PC-3 (cell line): ENCODE data around the gene ST6GALNAC5. TPM values are rescaled to one million over a fixed set of nuclear protein-coding genes. Genes with fewer than 3 reads are reported as not detected.

Experiments
- ATAC-seq: fragments of 200-7000 bp; cut with Tn5 transposase; 2 replicates; pipeline ENCODE4 v1.9.1; 2020; ENCODE audit warnings: mild to moderate bottlenecking, moderate library complexity
- BruUV-seq: library from RNA; stranded (reverse); fragments of 400-500 nt; replicated peaks from 2 replicates; lab custom pipeline; 2021; lab: Mats Ljungman, UMichigan
- CTCF ChIA-PET: fragments of 300-600 bp; sonication (Branson Sonifier 250); formaldehyde crosslinking; loops from one replicate; lab custom pipeline; 2022; ENCODE audit warnings: antibody characterized with exemption; lab: Charles Lee
- POLR2A ChIA-PET: fragments of 300-600 bp; sonication (Branson Sonifier 250); formaldehyde crosslinking; loops from one replicate; lab custom pipeline; 2022; ENCODE audit warnings: antibody characterized with exemption; ENCODE audit not compliant: unreplicated experiment; lab: Charles Lee
- DNase-seq: peaks from one replicate; pipeline ENCODE4 v3.0.0-alpha.2; 2015
- H2AFZ ChIP-seq: fragments of 300-600 bp; sonication (generic); 2 replicates; pipeline ENCODE4 v1.6.0; 2016; ENCODE audit warnings: antibody characterized with exemption, low read length
- H3F3A ChIP-seq: fragments of 300-600 bp; sonication (generic); one replicate; pipeline ENCODE4 v1.6.0; 2017; ENCODE audit warnings: antibody characterized with exemption, low read length, control low read depth, mild to moderate bottlenecking; ENCODE audit not compliant: unreplicated experiment
- H3K27ac ChIP-seq: fragments of 300-600 bp; sonication (generic); 2 replicates; pipeline ENCODE4 v1.5.1; 2016; ENCODE audit warnings: mild to moderate bottlenecking, low read length
- H3K27me3 ChIP-seq: fragments of 300-600 bp; sonication (generic); 2 replicates; pipeline ENCODE4 v1.6.1; 2016; ENCODE audit warnings: low read length, mixed read lengths
- H3K36me3 ChIP-seq: fragments of 300-600 bp; sonication (generic); 2 replicates; pipeline ENCODE4 v1.6.1; 2016; ENCODE audit warnings: low read depth, mixed run types, low read length, mixed read lengths
- H3K4me1 ChIP-seq: fragments of 300-600 bp; sonication (generic); 2 replicates; pipeline ENCODE4 v1.5.1; 2016; ENCODE audit warnings: low read length; ENCODE audit not compliant: insufficient read depth
- H3K4me2 ChIP-seq: fragments of 300-600 bp; sonication (generic); 2 replicates; pipeline ENCODE4 v1.6.0; 2016; ENCODE audit warnings: low read length
- H3K4me3 ChIP-seq: fragments of 300-600 bp; sonication (generic); 2 replicates; pipeline ENCODE4 v1.5.1; 2016; ENCODE audit warnings: mild to moderate bottlenecking, low read length, mixed read lengths
- H3K79me2 ChIP-seq: fragments of 300-600 bp; sonication (generic); 2 replicates; pipeline ENCODE4 v1.6.1; 2017; ENCODE audit warnings: low read length, mixed read lengths
- H3K9ac ChIP-seq: fragments of 300-600 bp; sonication (generic); 2 replicates; pipeline ENCODE4 v1.6.0; 2016; ENCODE audit warnings: mild to moderate bottlenecking, low read length
- H3K9me2 ChIP-seq: fragments of 300-600 bp; sonication (generic); replicated peaks from 2 replicates; pipeline ENCODE4 v1.6.1; 2016; ENCODE audit warnings: mixed run types, low read length, mixed read lengths
- H3K9me3 ChIP-seq: fragments of 300-600 bp; sonication (generic); 2 replicates; pipeline ENCODE4 v1.6.1; 2016; ENCODE audit warnings: low read length, mixed read lengths
- H4K20me1 ChIP-seq: fragments of 300-600 bp; sonication (generic); 2 replicates; pipeline ENCODE4 v1.6.1; 2016; ENCODE audit warnings: low read length, mixed read lengths
- EZH2 ChIP-seq: fragments of 300-600 bp; sonication (generic); IDR thresholded peaks from one replicate; pipeline ENCODE4 v1.6.1; 2017; ENCODE audit warnings: antibody characterized with exemption, mild to moderate bottlenecking, low read length; ENCODE audit not compliant: unreplicated experiment
- EZH2phosphoT487 ChIP-seq: fragments of 300-600 bp; sonication (generic); IDR thresholded peaks from 2 replicates; pipeline ENCODE4 v1.6.1; 2018; ENCODE audit warnings: mild to moderate bottlenecking, antibody characterized with exemption, low read length, borderline replicate concordance
- intact Hi-C: fragments of 100-400 bp; cut with micrococcal nuclease; formaldehyde crosslinking; loops from 2 replicates; pipeline ENCODE4 v1.9.0; 2023
- total RNA-seq: library from RNA; depleted of rRNA; stranded (reverse); fragments of >200 nt; gene quantifications from 2 replicates; pipeline ENCODE4 v1.2.3, GENCODE V29; 2014
- TF ChIP-seq, protein P1 (sequence below): fragments of 300-600 bp; sonication (generic); conservative IDR thresholded peaks from 2 replicates; pipeline ENCODE4 v1.5.1; 2017; ENCODE audit warnings: antibody characterized with exemption, low read depth, mild to moderate bottlenecking, low read length

ST6GALNAC5 gene
- total RNA-seq, 1 experiment from 2014 or later: 0.36 TPM

- Histone ChIP-seq H3F3A (no peaks in the 10 kb centered on the region), H3K4me1 (no peaks in the 10 kb centered on the region), H3K36me3 (no peaks in the 10 kb centered on the region), H3K4me2 (no peak overlapping the region), H3K9ac (no peak overlapping the region), H3K27me3 (no peaks in the 10 kb centered on the region), H2AFZ (no peak overlapping the region), H3K4me3 (no peak overlapping the region), H4K20me1 (no peaks in the 10 kb centered on the region), H3K27ac (no peak overlapping the region), H3K9me3 (no peaks in the 10 kb centered on the region), H3K79me2 (no peaks in the 10 kb centered on the region), H3K9me2 (no peaks in the 10 kb centered on the region)
- ATAC-seq (no peak), DNase-seq (no peak)
- BruUV-seq: no TSS peak
- ChIA-PET CTCF (no interaction called here), POLR2A (no interaction called here)
- no peak for TF ChIP-seq EZH2phosphoT487
- TF ChIP-seq, protein P1, sequence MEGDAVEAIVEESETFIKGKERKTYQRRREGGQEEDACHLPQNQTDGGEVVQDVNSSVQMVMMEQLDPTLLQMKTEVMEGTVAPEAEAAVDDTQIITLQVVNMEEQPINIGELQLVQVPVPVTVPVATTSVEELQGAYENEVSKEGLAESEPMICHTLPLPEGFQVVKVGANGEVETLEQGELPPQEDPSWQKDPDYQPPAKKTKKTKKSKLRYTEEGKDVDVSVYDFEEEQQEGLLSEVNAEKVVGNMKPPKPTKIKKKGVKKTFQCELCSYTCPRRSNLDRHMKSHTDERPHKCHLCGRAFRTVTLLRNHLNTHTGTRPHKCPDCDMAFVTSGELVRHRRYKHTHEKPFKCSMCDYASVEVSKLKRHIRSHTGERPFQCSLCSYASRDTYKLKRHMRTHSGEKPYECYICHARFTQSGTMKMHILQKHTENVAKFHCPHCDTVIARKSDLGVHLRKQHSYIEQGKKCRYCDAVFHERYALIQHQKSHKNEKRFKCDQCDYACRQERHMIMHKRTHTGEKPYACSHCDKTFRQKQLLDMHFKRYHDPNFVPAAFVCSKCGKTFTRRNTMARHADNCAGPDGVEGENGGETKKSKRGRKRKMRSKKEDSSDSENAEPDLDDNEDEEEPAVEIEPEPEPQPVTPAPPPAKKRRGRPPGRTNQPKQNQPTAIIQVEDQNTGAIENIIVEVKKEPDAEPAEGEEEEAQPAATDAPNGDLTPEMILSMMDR: no peak
- no peak for TF ChIP-seq EZH2
- intact Hi-C loops: no loop called here
Measured at GRCh38 chr1:77010937-77011336, 143.7 kb downstream of the ST6GALNAC5 start.

GRCh38 chr1:77012066-77012465 lies 144.8 kb downstream of the ST6GALNAC5 start:
- ATAC-seq: no peak
- Histone ChIP-seq H3K27me3 (no peaks in the 10 kb centered on the region), H3K9ac (no peak overlapping the region), H3K9me3 (no peaks in the 10 kb centered on the region), H3K9me2 (no peaks in the 10 kb centered on the region), H3F3A (no peaks in the 10 kb centered on the region), H3K4me2 (no peak overlapping the region), H3K27ac (no peak overlapping the region), H3K79me2 (no peaks in the 10 kb centered on the region), H3K4me1 (no peaks in the 10 kb centered on the region), H4K20me1 (no peaks in the 10 kb centered on the region), H3K36me3 (no peaks in the 10 kb centered on the region), H2AFZ (no peak overlapping the region), H3K4me3 (no peak overlapping the region)
- intact Hi-C loops: no loop called here
- ChIA-PET CTCF (no interaction called here), POLR2A (no interaction called here)
- DNase-seq: no peak
- no peak for TF ChIP-seq EZH2phosphoT487
- TF ChIP-seq, protein P1: no peak
- TF ChIP-seq EZH2: no peak
- BruUV-seq: no TSS peak

DNA sequence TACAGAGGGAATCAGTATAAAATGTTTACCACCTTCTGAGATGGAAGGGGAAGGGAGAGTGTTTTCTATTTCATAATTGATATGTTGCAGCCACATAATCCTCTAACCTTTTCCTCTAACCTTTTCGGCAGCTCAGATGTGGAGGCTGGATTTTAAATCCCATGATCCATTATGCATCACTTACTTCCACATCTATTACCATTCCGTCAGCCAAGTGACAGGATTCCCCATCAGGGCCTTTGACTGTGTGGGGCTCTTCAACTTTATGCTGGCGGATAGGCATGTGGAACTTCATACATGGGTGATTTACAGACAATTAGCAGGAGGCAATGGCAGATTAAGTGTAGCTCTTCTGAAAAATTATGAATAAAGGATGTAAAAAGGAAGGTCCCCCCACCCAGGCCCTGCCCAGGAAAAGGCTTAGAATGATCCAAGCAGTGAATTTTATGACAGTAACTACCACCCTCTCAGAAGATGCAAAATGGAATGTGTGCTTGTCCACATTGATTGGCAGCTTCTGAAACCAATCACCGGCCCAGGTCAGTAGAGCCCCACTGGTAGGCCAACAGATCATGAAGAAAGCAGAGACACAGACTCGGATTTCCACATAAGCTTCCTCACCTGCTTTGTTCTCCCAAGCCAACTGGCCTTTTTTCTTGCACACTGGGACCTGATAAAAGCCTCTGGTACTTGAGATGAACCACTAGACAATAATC lies 147.0 kb downstream of the ST6GALNAC5 start:
- Histone ChIP-seq H3K79me2 (no peaks in the 10 kb centered on the region), H4K20me1 (no peaks in the 10 kb centered on the region), H3K4me2 (no peak overlapping the region), H3F3A (no peaks in the 10 kb centered on the region), H3K27ac (no peak overlapping the region), H3K9me3 (no peaks in the 10 kb centered on the region), H3K36me3 (no peaks in the 10 kb centered on the region), H3K9ac (no peak overlapping the region), H3K4me3 (no peak overlapping the region), H3K9me2 (no peaks in the 10 kb centered on the region), H3K27me3 (no peaks in the 10 kb centered on the region), H2AFZ (no peak overlapping the region), H3K4me1 (peaks cover 10% of the 10 kb centered on the region)
- TF ChIP-seq EZH2 (no peak), EZH2phosphoT487 (no peak)
- TF ChIP-seq, protein P1: no peak
- ATAC-seq: no peak
- ChIA-PET CTCF (no interaction called here), POLR2A (no interaction called here)
- BruUV-seq: no TSS peak
- intact Hi-C loops: no loop called here
- no peak for DNase-seq
